A673 (cell line): ENCODE results near the gene BCL2A1. TPM values are rescaled to one million over a fixed set of nuclear protein-coding genes. Genes with fewer than 3 reads are reported as not detected.
"Not testable (repeated sequence)": the region's sequence is repeated elsewhere in the genome, so short reads cannot be mapped to it uniquely, and the experiment has no call there.

Experiments
- BruUV-seq: library from RNA; stranded (reverse); fragments of 400-500 nt; replicated peaks from 2 replicates; lab custom pipeline; 2021; lab: Mats Ljungman, UMichigan
- CTCF ChIA-PET: fragments of 300-600 bp; sonication (Branson Sonifier 250); formaldehyde crosslinking; loops from one replicate; lab custom pipeline; 2022; ENCODE audit warnings: antibody characterized with exemption; lab: Charles Lee
- POLR2A ChIA-PET: fragments of 300-600 bp; sonication (Branson Sonifier 250); formaldehyde crosslinking; loops from one replicate; lab custom pipeline; 2022; ENCODE audit warnings: antibody characterized with exemption; ENCODE audit not compliant: low non-redundant PET; lab: Charles Lee
- DNase-seq: peaks from one replicate; pipeline ENCODE4 v3.0.0-alpha.2; 2015; ENCODE audit warnings: low spot score
- H3K27ac ChIP-seq: fragments of 200-600 bp; sonication (generic); 2 replicates; pipeline ENCODE4 v1.5.1; 2016; ENCODE audit warnings: mixed run types, low read depth, mild to moderate bottlenecking, mixed read lengths, antibody characterized with exemption, low read length; ENCODE audit not compliant: poor library complexity, severe bottlenecking
- H3K27me3 ChIP-seq: fragments of 200-600 bp; sonication (generic); replicated peaks from 2 replicates; pipeline ENCODE4 v1.6.1; 2017; ENCODE audit warnings: mixed run types, low read depth, mild to moderate bottlenecking, mixed read lengths, antibody characterized with exemption, low read length; ENCODE audit not compliant: insufficient read depth, poor library complexity
- H3K36me3 ChIP-seq: fragments of 200-600 bp; sonication (generic); 2 replicates; pipeline ENCODE4 v1.6.1; 2016; ENCODE audit warnings: mixed run types, mild to moderate bottlenecking, mixed read lengths, antibody characterized with exemption, low read length; ENCODE audit not compliant: insufficient read depth, poor library complexity, severe bottlenecking
- H3K4me1 ChIP-seq: fragments of 200-600 bp; sonication (generic); 2 replicates; pipeline ENCODE4 v1.6.1; 2017; ENCODE audit warnings: mixed run types, mild to moderate bottlenecking, mixed read lengths, antibody characterized with exemption, low read length; ENCODE audit not compliant: insufficient read depth, poor library complexity, severe bottlenecking
- H3K4me3 ChIP-seq: fragments of 200-600 bp; sonication (generic); 2 replicates; pipeline ENCODE4 v1.5.1; 2016; ENCODE audit warnings: low read depth, mixed run types, mild to moderate bottlenecking, mixed read lengths, low read length; ENCODE audit not compliant: poor library complexity, severe bottlenecking
- H3K9me3 ChIP-seq: fragments of 200-600 bp; sonication (generic); 2 replicates; pipeline ENCODE4 v1.6.1; 2016; ENCODE audit warnings: mixed run types, low read depth, mild to moderate bottlenecking, mixed read lengths, antibody characterized with exemption, low read length; ENCODE audit not compliant: poor library complexity, severe bottlenecking
- CTCF ChIP-seq: fragments of 300-800, 200-600 bp; sonication (generic); conservative IDR thresholded peaks from 2 replicates; pipeline ENCODE4 v1.5.1; 2017; ENCODE audit warnings: low read depth, mild to moderate bottlenecking, antibody characterized with exemption, low read length, moderate library complexity, mixed read lengths
- EZH2 ChIP-seq: fragments of 200-600 bp; sonication (generic); IDR thresholded peaks from 2 replicates; pipeline ENCODE4 v1.6.1; 2017; ENCODE audit warnings: borderline replicate concordance, low read depth, mild to moderate bottlenecking, mixed read lengths, antibody characterized with exemption, low read length; ENCODE audit not compliant: poor library complexity, severe bottlenecking
- intact Hi-C: fragments of 100-400 bp; cut with micrococcal nuclease; formaldehyde crosslinking; loops from one replicate; pipeline ENCODE4 v1.10.0; 2022; ENCODE audit not compliant: unreplicated experiment
- total RNA-seq: library from RNA; stranded (reverse); gene quantifications from 2 replicates; pipeline ENCODE4 v1.2.3, GENCODE V29; 2021

The BCL2A1 gene
- total RNA-seq, 1 experiment from 2014 or later: not detected

GRCh38 chr15:79918278-79918677, 52.7 kb downstream of the BCL2A1 start:
- TF ChIP-seq EZH2 (no peak), CTCF (no peak)
- CTCF ChIA-PET: no interaction called here
- no TSS peak for BruUV-seq
- H3K27me3 ChIP-seq: no peaks in the 10 kb centered on the region
- H3K4me1 ChIP-seq: no peaks in the 10 kb centered on the region
- H3K4me3 ChIP-seq: no peak overlapping the region
- H3K27ac ChIP-seq: no peak overlapping the region
- DNase-seq: no peak
- peaks cover 9% of the 10 kb centered on the region for H3K36me3 ChIP-seq
- POLR2A ChIA-PET: no interaction called here
- intact Hi-C loops: no loop called here
- H3K9me3 ChIP-seq: peaks cover 61% of the 10 kb centered on the region

GRCh38 chr15:79916502-79917132, 54.4 kb downstream of the BCL2A1 start:
- no peaks in the 10 kb centered on the region for H3K27me3 ChIP-seq
- peaks cover 57% of the 10 kb centered on the region for H3K9me3 ChIP-seq
- intact Hi-C loops: no loop called here
- CTCF ChIA-PET: no interaction called here
- POLR2A ChIA-PET: no interaction called here
- no TSS peak for BruUV-seq
- H3K4me3 ChIP-seq: no peak overlapping the region
- H3K4me1 ChIP-seq: no peaks in the 10 kb centered on the region
- no peak for DNase-seq
- peaks cover 9% of the 10 kb centered on the region for H3K36me3 ChIP-seq
- TF ChIP-seq EZH2 (no peak), CTCF (no peak)
- H3K27ac ChIP-seq: no peak overlapping the region

GRCh38 chr15:79915776-79916501, 55.1 kb downstream of the BCL2A1 start:
- DNase-seq, intact Hi-C loops, CTCF ChIA-PET, POLR2A ChIA-PET, H3K4me3 ChIP-seq, H3K4me1 ChIP-seq, H3K27me3 ChIP-seq, H3K27ac ChIP-seq, BruUV-seq, H3K36me3 ChIP-seq: not testable (repeated sequence)
- H3K9me3 ChIP-seq: peaks cover 52% of the 10 kb centered on the region
